Measurements from ENCODE around the gene DRD4. TPM values are rescaled to one million over a fixed set of nuclear protein-coding genes. Genes with fewer than 3 reads are reported as not detected.

Gene DRD4
- total and polyA plus RNA-seq, 9 of the 15 experiments (the other 6 are each of a cell fraction or from before 2014, with no cell fraction given), result 0.04 to 0.95 (median 0.21) TPM; not detected in 5

GRCh38 chr11:662689-663274 lies 25.7 kb downstream of the DRD4 start (continued):
- no peak for TF ChIP-seq MYC (IDR thresholded peaks at IDR 0.05; ENCODE audit: low read depth, low read length)
- TF ChIP-seq MYC (CRISPR knock-in tag; IDR thresholded peaks at IDR 0.05; ENCODE audit: borderline replicate concordance, low read depth), result no peak
- no peak for TF ChIP-seq CBFA2T3 (IDR thresholded peaks at IDR 0.05)
- TF ChIP-seq RAD21 (CRISPR knock-in tag; conservative IDR thresholded peaks at IDR 0.05 in 1 of 2, IDR thresholded peaks at IDR 0.05 in 1 of 2), result peak; percentile 49 to 78
- peak; percentile 71; the same call in 1 of the 2 replicates for TF ChIP-seq STAG1 (CRISPR knock-in tag; IDR thresholded peaks at IDR 0.05; ENCODE audit: borderline replicate concordance)
- TF ChIP-seq CTCFL (IDR thresholded peaks at IDR 0.05; ENCODE audit: borderline replicate concordance, insufficient read depth, low read depth, low read length, poor library complexity, severe bottlenecking), result peak; percentile 16
- no peak for TF ChIP-seq ZBTB49 (CRISPR knock-in tag; IDR thresholded peaks at IDR 0.05; ENCODE audit: borderline replicate concordance)
- no peak for TF ChIP-seq JUND (IDR thresholded peaks at IDR 0.05; ENCODE audit: borderline replicate concordance, low read depth, low read length)
- no peak for TF ChIP-seq JUND (tag; IDR thresholded peaks at IDR 0.05; ENCODE audit: borderline replicate concordance, low read depth, low read length)
- 0 out of 2 replicates have a peak, but pooled peaks have one; percentile 66 for TF ChIP-seq MYNN (IDR thresholded peaks at IDR 0.05)
- TF ChIP-seq MYNN (CRISPR knock-in tag; IDR thresholded peaks at IDR 0.05), result no peak
- TF ChIP-seq ZC3H8 (IDR thresholded peaks at IDR 0.05), result no peak
- peak; percentile 36; the same call in 1 of the 2 replicates for TF ChIP-seq MTA3 (IDR thresholded peaks at IDR 0.05; ENCODE audit: borderline replicate concordance)
- TF ChIP-seq ZNF143 (CRISPR knock-in tag; IDR thresholded peaks at IDR 0.05), result no peak
- no peak for TF ChIP-seq TBL1XR1 (IDR thresholded peaks at IDR 0.05; ENCODE audit: low read length in 2 of 2)
- peak; percentile 55 for TF ChIP-seq DEAF1 (CRISPR knock-in tag; IDR thresholded peaks at IDR 0.05)
- no peak for TF ChIP-seq ZNF75A (CRISPR knock-in tag; IDR thresholded peaks at IDR 0.05)
- TF ChIP-seq EWSR1 (IDR thresholded peaks at IDR 0.05; ENCODE audit: borderline replicate concordance, low read depth, partially characterized antibody), result no peak
- TF ChIP-seq CREM (IDR thresholded peaks at IDR 0.05; ENCODE audit: low read depth), result peak; percentile 24; the same call in 1 of the 2 replicates
- no peak for TF ChIP-seq SMARCC2 (IDR thresholded peaks at IDR 0.05; ENCODE audit: low read depth)
- 0 out of 2 replicates have a peak, but pooled peaks have one; percentile 27 for TF ChIP-seq POLR2G (IDR thresholded peaks at IDR 0.05; ENCODE audit: low read depth, low read length)
- peak; percentile 11; the same call in 1 of the 2 replicates for TF ChIP-seq TFAP4 (CRISPR knock-in tag; IDR thresholded peaks at IDR 0.05; ENCODE audit: borderline replicate concordance)
